HepG2 (cell line): ENCODE results near the gene HSCB. TPM values are rescaled to one million over a fixed set of nuclear protein-coding genes. Genes with fewer than 3 reads are reported as not detected.
A peak's percentile ranks its signal among the peaks of the same experiment; 100 is the strongest.

Experiments
- ATAC-seq: fragments of 200-7000 bp; cut with Tn5 transposase; 3 replicates; pipeline ENCODE4 v1.9.1; 2020; ENCODE audit warnings: mild to moderate bottlenecking, moderate library complexity
- BruUV-seq: library from RNA; stranded (reverse); fragments of 400-500 nt; replicated peaks from 2 replicates; lab custom pipeline; 2021; lab: Mats Ljungman, UMichigan
- CTCF ChIA-PET: fragments of 300-600 bp; formaldehyde crosslinking; extraction: SDS; loops from one replicate; lab custom pipeline; 2021; ENCODE audit warnings: low total read pairs, inconsistent platforms, low intra/inter-chr PET ratio; lab: Yijun Ruan, JAX
- POLR2A ChIA-PET: fragments of 350-600 bp; sonication (Branson Sonifier 250); formaldehyde crosslinking; loops from one replicate; lab custom pipeline; 2020; ENCODE audit warnings: antibody characterized with exemption, inconsistent platforms; lab: Yijun Ruan, JAX
- DNase-seq: peaks from one replicate; pipeline ENCODE4 v3.0.0-alpha.2; 2015; ENCODE audit warnings: low spot score
- FAIRE-seq: peaks from 3 replicates; lab custom pipeline; 2011; peaks lifted over from hg19 to GRCh38; lab: Jason Lieb, UNC
- H2AFZ ChIP-seq: one replicate; pipeline ENCODE4 v1.6.1; 2011; ENCODE audit warnings: low read length, inconsistent platforms
- H3K27ac ChIP-seq: fragments of 300-600 bp; 3 replicates; pipeline ENCODE4 v1.8.0; 2011; ENCODE audit warnings: mixed run types, mild to moderate bottlenecking, mixed read lengths, low read length, inconsistent platforms; ENCODE audit not compliant: insufficient read depth; ENCODE audit errors: extremely low read length
- H3K27me3 ChIP-seq, 2 experiments: fragments of 200-600 bp in 1 of 2; 2 replicates in 1 of 2; 3 replicates in 1 of 2; pipeline versions ENCODE4 v1.6.0 to v1.8.0; 2011; ENCODE audit warnings: low read length in 2 of 2, mild to moderate bottlenecking in 2 of 2, moderate library complexity in 2 of 2, inconsistent platforms in 1 of 2; ENCODE audit not compliant: insufficient read depth in 2 of 2, control insufficient read depth in 1 of 2
- H3K36me3 ChIP-seq, 2 experiments: fragments of 200-600 bp in 1 of 2; replicated peaks in 1 of 2; 2 replicates in 1 of 2; 3 replicates in 1 of 2; pipeline versions ENCODE4 v1.5.1 to v1.8.0; 2011; ENCODE audit warnings: low read length in 2 of 2, inconsistent platforms in 1 of 2; ENCODE audit not compliant: insufficient read depth in 2 of 2, control insufficient read depth in 1 of 2
- H3K4me1 ChIP-seq: 2 replicates; pipeline ENCODE4 v1.5.1; 2012; ENCODE audit warnings: low read length, inconsistent platforms; ENCODE audit not compliant: insufficient read depth
- H3K4me2 ChIP-seq: 2 replicates; pipeline ENCODE4 v1.6.0; 2011; ENCODE audit warnings: low read depth, low read length, inconsistent platforms
- H3K4me3 ChIP-seq, 3 experiments: fragments of 200-600 bp in 1 of 3; sonication (generic), shearing (Covaris generic) in 1 of 3; replicated peaks in 1 of 3; 2 replicates each; pipeline ENCODE4 v1.5.1; 2011 to 2016; ENCODE audit warnings: low read length in 3 of 3, inconsistent platforms in 2 of 3, low read depth in 2 of 3, mild to moderate bottlenecking in 2 of 3, control low read depth in 1 of 3, mixed read lengths in 1 of 3; ENCODE audit not compliant: insufficient read depth in 1 of 3
- H3K79me2 ChIP-seq: one replicate; pipeline ENCODE4 v1.6.1; 2011; ENCODE audit warnings: low read length, inconsistent platforms; ENCODE audit not compliant: insufficient read depth
- H3K9ac ChIP-seq: 2 replicates; pipeline ENCODE4 v1.6.0; 2011; ENCODE audit warnings: mild to moderate bottlenecking, low read depth, low read length, inconsistent platforms; ENCODE audit not compliant: insufficient read depth
- H3K9me3 ChIP-seq: 2 replicates; pipeline ENCODE4 v1.5.1; 2012; ENCODE audit warnings: mild to moderate bottlenecking, low read length
- H4K20me1 ChIP-seq: 2 replicates; pipeline ENCODE4 v1.6.0; 2011; ENCODE audit warnings: inconsistent platforms, mild to moderate bottlenecking, low read length, moderate library complexity; ENCODE audit not compliant: insufficient read depth
- HMGA1 ChIP-seq: sonication (generic); formaldehyde crosslinking; conservative IDR thresholded peaks from 2 replicates; pipeline ENCODE4 v1.4.0; 2020; ENCODE audit warnings: missing genetic modification reagents
- PRDM4 ChIP-seq: sonication (generic); formaldehyde crosslinking; IDR thresholded peaks from 2 replicates; pipeline ENCODE4 v1.9.0; 2021; ENCODE audit warnings: missing genetic modification reagents, borderline replicate concordance
- RARA ChIP-seq: IDR thresholded peaks from 2 replicates; pipeline ENCODE4 v1.6.1; 2016; ENCODE audit warnings: missing genetic modification reagents, missing compliant biosample characterization
- ZNF629 ChIP-seq: sonication (generic); formaldehyde crosslinking; conservative IDR thresholded peaks from 2 replicates; pipeline ENCODE4 v1.5.0; 2020; ENCODE audit warnings: missing genetic modification reagents
- WGBS: methylation state at CpG from one replicate; pipeline ENCODE4 v1.1.6; 2017; ENCODE audit warnings: low lambda C conversion rate; 5-methylcytosine and 5-hydroxymethylcytosine counted together
- in situ Hi-C: cut with HindIII; loops from 2 replicates; pipeline ENCODE4 v1.10.0; 2017; ENCODE audit warnings: low pct_unique_long_range_greater_than_20kb; ENCODE audit not compliant: extremely low pct_ligation_motif_present
- intact Hi-C: fragments of 100-400 bp; cut with micrococcal nuclease; formaldehyde crosslinking; loops from one replicate; pipeline ENCODE4 v1.10.0; 2022; ENCODE audit not compliant: unreplicated experiment
- polyA plus RNA-seq, 8 experiments: library from polyadenylated mRNA; depleted of rRNA in 3 of 8; stranded (reverse) in 7 of 8; unstranded in 1 of 8; fragments of >200 nt; fragmentation: Illumina TruSeq in 4 of 8; extraction: Trizol in 4 of 8; gene quantifications; 2 replicates each; pipeline versions ENCODE4 v1.2.1 to v1.2.3, GENCODE V29; 2011 to 2016; ENCODE audit warnings: low read depth in 4 of 8, missing spikeins in 1 of 8, mixed read lengths in 1 of 8; ENCODE audit not compliant: insufficient read depth in 1 of 8
- total RNA-seq, 5 experiments: library from RNA; depleted of rRNA; stranded (reverse); fragments of >200 nt; fragmentation: Illumina TruSeq; extraction: Trizol; gene quantifications; 2 replicates each; pipeline ENCODE4 v1.2.3, GENCODE V29; 2016; ENCODE audit warnings: low read depth in 1 of 5

The HSCB gene
- total and polyA plus RNA-seq, 2 of the 13 experiments (the other 11 are each of a cell fraction or from before 2014, with no cell fraction given) = 15.4 to 20.9 TPM

GRCh38 chr22:28706845-28707244 is 35.0 kb upstream of the HSCB start (continued):
- TF ChIP-seq HMGA1 (CRISPR knock-in tag) = no peak

GRCh38 chr22:28710107-28710506 is 31.7 kb upstream of the HSCB start:
- no peak overlapping the region for H2AFZ ChIP-seq
- BruUV-seq = no TSS peak
- H3K4me1 ChIP-seq = peaks cover 33% of the 10 kb centered on the region
- no peak overlapping the region for H3K4me3 ChIP-seq
- peak overlapping the region; percentile 72 for H3K27ac ChIP-seq
- DNase-seq = peak; percentile 13
- H3K4me2 ChIP-seq = no peak overlapping the region
- FAIRE-seq = no peak
- ChIA-PET POLR2A (no interaction called here), CTCF (no interaction called here)
- no peaks in the 10 kb centered on the region for H3K79me2 ChIP-seq
- H3K27me3 ChIP-seq = no peaks in the 10 kb centered on the region
- peaks cover 7 to 28% of the 10 kb centered on the region in 2 experiments; a peak in 4 of 5 replicates for H3K36me3 ChIP-seq
- H3K9ac ChIP-seq = no peak overlapping the region
- intact Hi-C loops = no loop called here
- TF ChIP-seq RARA (CRISPR knock-in tag) = no peak
- peak; percentile 75 for TF ChIP-seq ZNF629 (CRISPR knock-in tag)
- no peaks in the 10 kb centered on the region for H3K9me3 ChIP-seq
- H4K20me1 ChIP-seq = no peaks in the 10 kb centered on the region
- in situ Hi-C loops = no loop called here
- no peak for ATAC-seq

DNA sequence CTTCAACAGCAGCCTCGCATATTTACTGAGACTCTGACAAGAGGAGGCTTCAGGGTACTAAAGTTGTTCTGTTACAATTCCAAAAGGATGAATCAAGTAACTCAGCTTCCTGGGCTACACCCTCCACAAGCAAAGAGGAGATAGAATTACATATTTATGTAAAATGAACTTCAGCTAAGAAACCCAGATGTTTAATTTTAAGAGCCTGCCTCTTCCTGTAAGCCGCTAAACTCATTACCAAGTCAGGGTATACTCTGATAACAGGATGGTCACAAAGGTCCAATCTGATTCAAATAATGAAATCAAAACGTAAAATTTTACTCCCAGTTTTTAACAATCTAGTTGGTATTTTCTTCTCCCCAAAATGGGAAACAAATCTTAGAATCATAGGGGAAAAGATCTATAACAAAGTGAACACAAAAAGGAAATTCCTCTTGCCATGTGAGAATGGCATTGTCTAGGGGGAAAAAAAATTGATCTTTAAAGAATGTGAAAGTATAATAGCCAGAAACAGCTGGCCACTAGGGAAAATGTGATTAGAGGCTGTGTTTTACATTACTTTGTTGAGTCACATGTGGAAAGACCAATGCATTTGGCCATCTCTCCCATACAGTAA is 31.2 kb upstream of the HSCB start:
- Histone ChIP-seq H3K27ac (peak overlapping the region; percentile 72), H4K20me1 (no peaks in the 10 kb centered on the region), H3K9me3 (no peaks in the 10 kb centered on the region), H3K4me2 (no peak overlapping the region), H3K36me3 (peaks cover 7 to 28% of the 10 kb centered on the region in 2 experiments; a peak in 4 of 5 replicates), H3K4me1 (peaks cover 33% of the 10 kb centered on the region), H3K4me3 (no peak overlapping the region), H3K9ac (no peak overlapping the region), H2AFZ (no peak overlapping the region), H3K79me2 (no peaks in the 10 kb centered on the region), H3K27me3 (no peaks in the 10 kb centered on the region)
- in situ Hi-C loops = no loop called here
- ChIA-PET POLR2A (no interaction called here), CTCF (no interaction called here)
- TF ChIP-seq PRDM4 = no peak
- no TSS peak for BruUV-seq
- ATAC-seq = no peak
- no peak for DNase-seq
- intact Hi-C loops = no loop called here
- no peak for FAIRE-seq
- 97% methylated on average over 3 of the region's 3 CpGs for WGBS
